K562 (cell line): ENCODE measurements around the gene FAF2. TPM values are rescaled to one million over a fixed set of nuclear protein-coding genes. Genes with fewer than 3 reads are reported as not detected.

ENCODE experiments used
- CSDE1 ChIP-seq, 2 experiments: fragments of 450-650 bp; IDR thresholded peaks; 2 replicates each; pipeline ENCODE4 v1.6.1; 2016; ENCODE audit warnings: mild to moderate bottlenecking in 1 of 2
- EGR1 ChIP-seq: fragments of 450-650 bp; conservative IDR thresholded peaks from 2 replicates; pipeline ENCODE4 v1.6.1; 2017; ENCODE audit warnings: mild to moderate bottlenecking
- L3MBTL2 ChIP-seq: fragments of 450-650 bp; IDR thresholded peaks from 2 replicates; pipeline ENCODE4 v1.6.1; 2016; ENCODE audit warnings: mild to moderate bottlenecking, moderate library complexity
- NUFIP1 ChIP-seq: fragments of 450-650 bp; IDR thresholded peaks from 2 replicates; pipeline ENCODE4 v1.6.1; 2018; ENCODE audit not compliant: partially characterized antibody
- RUNX1 ChIP-seq: sonication (generic); IDR thresholded peaks from 2 replicates; pipeline ENCODE4 v1.6.1; 2016; ENCODE audit warnings: antibody characterized with exemption, low read depth
- SUPT5H ChIP-seq: fragments of 450-650 bp; IDR thresholded peaks from 2 replicates; pipeline ENCODE4 v1.6.1; 2016
- ZC3H11A ChIP-seq: IDR thresholded peaks from 2 replicates; pipeline ENCODE4 v1.6.1; 2012; ENCODE audit warnings: low read depth, low read length, improper control_type of control experiment
- ZNF316 ChIP-seq: fragments of 450-650 bp; IDR thresholded peaks from 2 replicates; pipeline ENCODE4 v1.6.1; 2016
- ZNF79 ChIP-seq: fragments of 250-450 bp; sonication (Bioruptor Pico); IDR thresholded peaks from 2 replicates; pipeline ENCODE4 v1.4.0; 2020; ENCODE audit warnings: low read depth, mild to moderate bottlenecking, moderate library complexity
- polyA plus RNA-seq, 8 experiments: library from polyadenylated mRNA; depleted of rRNA in 4 of 8; stranded (reverse) in 5 of 8; unstranded in 3 of 8; fragments of >200 nt; fragmentation: Nextera tagmentation in 2 of 8; fragmentation: Illumina TruSeq in 1 of 8; extraction: Ambion mirVana in 2 of 8; extraction: Trizol in 1 of 8; gene quantifications; 2 replicates each; pipeline versions ENCODE4 v1.2.1 to v1.2.3, GENCODE V29; 2011 to 2014; ENCODE audit warnings: inconsistent platforms in 1 of 8, missing spikeins in 1 of 8
- total RNA-seq, 7 experiments: library from RNA; depleted of rRNA in 6 of 7; stranded (reverse); fragments of >200 nt in 6 of 7; fragmentation: Illumina TruSeq in 2 of 7; extraction: Trizol in 2 of 7; gene quantifications; 2 replicates each; pipeline versions ENCODE4 v1.2.1 to v1.2.3, GENCODE V29; 2011 to 2021; ENCODE audit warnings: low replicate concordance in 1 of 7
- TF ChIP-seq, protein P1 (sequence below), 2 experiments: fragments of 450-650 bp in 1 of 2; sonication (generic) in 1 of 2; formaldehyde crosslinking in 1 of 2; IDR thresholded peaks in 1 of 2; conservative IDR thresholded peaks in 1 of 2; 2 replicates each; pipeline versions ENCODE4 v1.6.1 to v1.8.1; 2016 to 2023; ENCODE audit warnings: mild to moderate bottlenecking in 2 of 2, moderate library complexity in 2 of 2, inconsistent platforms in 1 of 2, missing genetic modification reagents in 1 of 2
- TF ChIP-seq, protein P2 (sequence below): sonication (generic); formaldehyde crosslinking; IDR thresholded peaks from 2 replicates; pipeline ENCODE4 v1.8.0; 2022; ENCODE audit warnings: mild to moderate bottlenecking, missing genetic modification reagents
- TF ChIP-seq, protein P3 (sequence below): fragments of 450-650 bp; formaldehyde crosslinking; IDR thresholded peaks from 2 replicates; pipeline ENCODE4 v1.4.0; 2020; ENCODE audit warnings: mild to moderate bottlenecking, mixed read lengths
- TF ChIP-seq, protein P4 (sequence below): fragments of 250-450 bp; sonication (Bioruptor Pico); IDR thresholded peaks from 2 replicates; pipeline ENCODE4 v1.8.0; 2022; ENCODE audit warnings: inconsistent platforms, mild to moderate bottlenecking, moderate library complexity, borderline replicate concordance

Gene FAF2
- total and polyA plus RNA-seq, 9 of the 15 experiments (the other 6 are each of a cell fraction or from before 2014, with no cell fraction given), result 25.0 to 44.6 (median 36.1) TPM

DNA sequence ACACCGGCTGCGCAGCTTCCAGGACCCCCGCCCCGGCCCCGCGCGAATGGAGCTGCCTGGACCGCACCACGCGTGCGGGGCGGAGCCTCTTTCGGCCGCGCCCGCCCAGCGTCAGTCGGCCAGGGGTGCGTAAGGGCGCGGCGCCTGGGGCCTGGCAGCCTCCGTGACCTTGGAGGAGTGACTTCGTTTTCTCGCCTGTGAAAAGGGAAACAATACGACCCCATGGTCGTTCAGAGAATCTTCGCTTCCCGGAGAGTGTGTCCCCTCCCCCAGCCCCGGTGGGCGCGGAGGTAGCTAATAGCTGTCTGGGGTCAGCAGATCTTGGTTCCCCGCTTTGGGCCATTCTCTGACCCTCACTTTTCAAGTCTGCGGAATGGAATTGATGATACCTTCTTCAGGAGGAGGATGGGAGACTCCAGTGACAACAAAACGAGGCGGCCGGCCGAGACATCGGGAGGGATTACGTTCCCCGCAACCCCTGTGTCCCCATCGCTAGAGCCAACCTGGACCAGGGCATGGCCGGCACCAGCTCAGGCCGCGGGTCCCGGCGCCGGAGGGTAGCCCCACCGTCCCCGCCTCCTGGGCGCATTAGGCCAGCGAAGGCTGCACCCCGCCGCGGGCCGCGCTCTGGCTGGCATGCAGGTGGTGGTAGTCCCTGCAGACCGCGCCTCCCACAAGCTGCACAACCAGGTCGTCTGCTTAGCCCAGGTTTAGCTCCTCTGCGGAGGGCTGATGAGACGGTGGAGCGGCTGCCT lies 95.4 kb downstream of the FAF2 start (continued):
- no peak for TF ChIP-seq ZNF79 (CRISPR knock-in tag)
- TF ChIP-seq, protein P1, sequence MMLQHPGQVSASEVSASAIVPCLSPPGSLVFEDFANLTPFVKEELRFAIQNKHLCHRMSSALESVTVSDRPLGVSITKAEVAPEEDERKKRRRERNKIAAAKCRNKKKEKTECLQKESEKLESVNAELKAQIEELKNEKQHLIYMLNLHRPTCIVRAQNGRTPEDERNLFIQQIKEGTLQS (IDR thresholded peaks at IDR 0.05), result no peak
- TF ChIP-seq, protein P1 (CRISPR knock-in tag; conservative IDR thresholded peaks at IDR 0.05), result no peak
- no peak for TF ChIP-seq CSDE1 (IDR thresholded peaks at IDR 0.05)
- TF ChIP-seq, protein P2, sequence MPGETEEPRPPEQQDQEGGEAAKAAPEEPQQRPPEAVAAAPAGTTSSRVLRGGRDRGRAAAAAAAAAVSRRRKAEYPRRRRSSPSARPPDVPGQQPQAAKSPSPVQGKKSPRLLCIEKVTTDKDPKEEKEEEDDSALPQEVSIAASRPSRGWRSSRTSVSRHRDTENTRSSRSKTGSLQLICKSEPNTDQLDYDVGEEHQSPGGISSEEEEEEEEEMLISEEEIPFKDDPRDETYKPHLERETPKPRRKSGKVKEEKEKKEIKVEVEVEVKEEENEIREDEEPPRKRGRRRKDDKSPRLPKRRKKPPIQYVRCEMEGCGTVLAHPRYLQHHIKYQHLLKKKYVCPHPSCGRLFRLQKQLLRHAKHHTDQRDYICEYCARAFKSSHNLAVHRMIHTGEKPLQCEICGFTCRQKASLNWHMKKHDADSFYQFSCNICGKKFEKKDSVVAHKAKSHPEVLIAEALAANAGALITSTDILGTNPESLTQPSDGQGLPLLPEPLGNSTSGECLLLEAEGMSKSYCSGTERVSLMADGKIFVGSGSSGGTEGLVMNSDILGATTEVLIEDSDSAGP, result no peak
- no peak for TF ChIP-seq RUNX1
- no peak for TF ChIP-seq ZC3H11A
- TF ChIP-seq EGR1, result no peak
- no peak for TF ChIP-seq ZNF316
- TF ChIP-seq NUFIP1, result no peak
- TF ChIP-seq, protein P3, sequence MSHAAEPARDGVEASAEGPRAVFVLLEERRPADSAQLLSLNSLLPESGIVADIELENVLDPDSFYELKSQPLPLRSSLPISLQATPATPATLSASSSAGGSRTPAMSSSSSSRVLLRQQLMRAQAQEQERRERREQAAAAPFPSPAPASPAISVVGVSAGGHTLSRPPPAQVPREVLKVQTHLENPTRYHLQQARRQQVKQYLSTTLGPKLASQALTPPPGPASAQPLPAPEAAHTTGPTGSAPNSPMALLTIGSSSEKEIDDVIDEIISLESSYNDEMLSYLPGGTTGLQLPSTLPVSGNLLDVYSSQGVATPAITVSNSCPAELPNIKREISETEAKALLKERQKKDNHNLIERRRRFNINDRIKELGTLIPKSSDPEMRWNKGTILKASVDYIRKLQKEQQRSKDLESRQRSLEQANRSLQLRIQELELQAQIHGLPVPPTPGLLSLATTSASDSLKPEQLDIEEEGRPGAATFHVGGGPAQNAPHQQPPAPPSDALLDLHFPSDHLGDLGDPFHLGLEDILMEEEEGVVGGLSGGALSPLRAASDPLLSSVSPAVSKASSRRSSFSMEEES (CRISPR knock-in tag), result no peak
- peak; percentile 34 for TF ChIP-seq L3MBTL2
- peak; percentile 69 for TF ChIP-seq SUPT5H
- TF ChIP-seq, protein P4, sequence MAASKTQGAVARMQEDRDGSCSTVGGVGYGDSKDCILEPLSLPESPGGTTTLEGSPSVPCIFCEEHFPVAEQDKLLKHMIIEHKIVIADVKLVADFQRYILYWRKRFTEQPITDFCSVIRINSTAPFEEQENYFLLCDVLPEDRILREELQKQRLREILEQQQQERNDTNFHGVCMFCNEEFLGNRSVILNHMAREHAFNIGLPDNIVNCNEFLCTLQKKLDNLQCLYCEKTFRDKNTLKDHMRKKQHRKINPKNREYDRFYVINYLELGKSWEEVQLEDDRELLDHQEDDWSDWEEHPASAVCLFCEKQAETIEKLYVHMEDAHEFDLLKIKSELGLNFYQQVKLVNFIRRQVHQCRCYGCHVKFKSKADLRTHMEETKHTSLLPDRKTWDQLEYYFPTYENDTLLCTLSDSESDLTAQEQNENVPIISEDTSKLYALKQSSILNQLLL (CRISPR knock-in tag), result no peak
